ENCODE measurements around the gene TMED9.

- TF ChIP-seq CTCF (IDR thresholded peaks at IDR 0.05) (no peak), POLR2A (IDR thresholded peaks at IDR 0.05) (no peak)
Measured at GRCh38 chr5:177550122-177550521, 41.9 kb upstream of the TMED9 start.

Measured in testis (tissue), 2 donors.